Loucy (cell line): ENCODE data around the gene TLR8.

Experiments
- H2AFZ ChIP-seq: fragments of 200-600 bp; sonication (generic); 2 replicates; pipeline ENCODE4 v1.6.0; 2016; ENCODE audit warnings: antibody characterized with exemption, mild to moderate bottlenecking, low read length, moderate library complexity
- H3F3A ChIP-seq: fragments of 200-600 bp; 2 replicates; pipeline ENCODE4 v1.6.0; 2016; ENCODE audit warnings: antibody characterized with exemption, low read depth, mild to moderate bottlenecking
- H3K27me3 ChIP-seq: fragments of 200-600 bp; sonication (generic); 2 replicates; pipeline ENCODE4 v1.6.1; 2014; ENCODE audit warnings: low read length, mild to moderate bottlenecking; ENCODE audit not compliant: insufficient read depth, poor library complexity, severe bottlenecking
- H3K36me3 ChIP-seq: fragments of 200-600 bp; sonication (generic); 2 replicates; pipeline ENCODE4 v1.6.1; 2016; ENCODE audit warnings: low read length; ENCODE audit not compliant: insufficient read depth
- H3K4me1 ChIP-seq: fragments of 200-600 bp; sonication (generic); 2 replicates; pipeline ENCODE4 v1.5.1; 2014; ENCODE audit warnings: low read length, mild to moderate bottlenecking; ENCODE audit not compliant: insufficient read depth, poor library complexity, severe bottlenecking
- H3K4me2 ChIP-seq: fragments of 200-600 bp; sonication (generic); 2 replicates; pipeline ENCODE4 v1.6.0; 2014; ENCODE audit warnings: antibody characterized with exemption, low read length, low read depth, mild to moderate bottlenecking; ENCODE audit not compliant: poor library complexity, severe bottlenecking
- H3K4me3 ChIP-seq: fragments of 200-600 bp; sonication (generic); 2 replicates; pipeline ENCODE4 v1.5.1; 2014; ENCODE audit warnings: low read length, mild to moderate bottlenecking, mixed read lengths; ENCODE audit not compliant: poor library complexity, severe bottlenecking
- H3K79me2 ChIP-seq: fragments of 200-600 bp; sonication (generic); 2 replicates; pipeline ENCODE4 v1.6.1; 2014; ENCODE audit warnings: low read length; ENCODE audit not compliant: insufficient read depth
- H3K9ac ChIP-seq: fragments of 200-600 bp; sonication (generic); 2 replicates; pipeline ENCODE4 v1.6.0; 2014; ENCODE audit warnings: mild to moderate bottlenecking, low read depth, low read length, moderate library complexity; ENCODE audit not compliant: poor library complexity, severe bottlenecking
- H3K9me2 ChIP-seq: fragments of 200-600 bp; sonication (generic); replicated peaks from 2 replicates; pipeline ENCODE4 v1.6.1; 2016; ENCODE audit warnings: low read depth, low read length, mixed read lengths
- H3K9me3 ChIP-seq: fragments of 200-600 bp; sonication (generic); 2 replicates; pipeline ENCODE4 v1.6.1; 2014; ENCODE audit warnings: mild to moderate bottlenecking, antibody characterized with exemption, low read length, low read depth; ENCODE audit not compliant: insufficient read depth
- H4K20me1 ChIP-seq: fragments of 200-600 bp; sonication (generic); 2 replicates; pipeline ENCODE4 v1.6.0; 2014; ENCODE audit warnings: antibody characterized with exemption, low read length, mild to moderate bottlenecking; ENCODE audit not compliant: insufficient read depth, poor library complexity, severe bottlenecking
- CTCF ChIP-seq: fragments of 200-600 bp; sonication (generic); conservative IDR thresholded peaks from 2 replicates; pipeline ENCODE4 v1.5.1; 2014; ENCODE audit warnings: mild to moderate bottlenecking, antibody characterized with exemption, low read length
- EZH2phosphoT487 ChIP-seq: fragments of 200-600 bp; IDR thresholded peaks from 2 replicates; pipeline ENCODE4 v1.6.1; 2018; ENCODE audit warnings: antibody characterized with exemption, mild to moderate bottlenecking, moderate library complexity, borderline replicate concordance

The TLR8 gene

GRCh38 chrX:12872741-12873140 is 33.7 kb upstream of the TLR8 start:
- H3K9ac ChIP-seq: no peak overlapping the region
- no peak overlapping the region for H2AFZ ChIP-seq
- H3K4me2 ChIP-seq: no peak overlapping the region
- H3K27me3 ChIP-seq: no peaks in the 10 kb centered on the region
- no peaks in the 10 kb centered on the region for H3K9me2 ChIP-seq
- no peaks in the 10 kb centered on the region for H4K20me1 ChIP-seq
- H3K4me3 ChIP-seq: no peak overlapping the region
- H3K9me3 ChIP-seq: no peaks in the 10 kb centered on the region
- H3F3A ChIP-seq: no peaks in the 10 kb centered on the region
- no peaks in the 10 kb centered on the region for H3K4me1 ChIP-seq
- no peaks in the 10 kb centered on the region for H3K36me3 ChIP-seq
- TF ChIP-seq CTCF: no peak
- no peak for TF ChIP-seq EZH2phosphoT487
- H3K79me2 ChIP-seq: no peaks in the 10 kb centered on the region

DNA sequence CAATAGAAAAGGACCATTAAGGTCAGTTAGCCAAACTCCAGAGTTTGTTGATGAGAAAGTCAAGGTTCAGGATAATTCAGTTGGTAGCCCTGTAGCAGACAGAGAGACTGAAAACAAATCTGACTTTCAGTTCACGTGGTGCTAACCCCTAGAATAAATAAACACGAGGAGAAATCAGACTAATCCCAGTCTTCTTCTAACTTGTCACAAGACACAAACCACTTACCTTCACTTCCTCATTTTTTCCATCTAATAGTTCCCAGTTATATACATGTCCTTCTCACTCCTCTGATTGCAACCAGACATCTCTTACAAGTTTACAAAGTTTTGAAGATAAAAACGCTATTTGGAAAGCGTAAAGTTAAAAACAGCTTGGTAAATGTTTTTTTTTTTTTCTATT is 31.8 kb upstream of the TLR8 start:
- no peak for TF ChIP-seq CTCF
- H4K20me1 ChIP-seq: no peaks in the 10 kb centered on the region
- H3K9ac ChIP-seq: no peak overlapping the region
- H3K36me3 ChIP-seq: no peaks in the 10 kb centered on the region
- H3K9me3 ChIP-seq: no peaks in the 10 kb centered on the region
- no peaks in the 10 kb centered on the region for H3K27me3 ChIP-seq
- H3K4me2 ChIP-seq: no peak overlapping the region
- H3K79me2 ChIP-seq: no peaks in the 10 kb centered on the region
- H3K4me1 ChIP-seq: no peaks in the 10 kb centered on the region
- no peak overlapping the region for H3K4me3 ChIP-seq
- no peaks in the 10 kb centered on the region for H3F3A ChIP-seq
- no peak overlapping the region for H2AFZ ChIP-seq
- H3K9me2 ChIP-seq: no peaks in the 10 kb centered on the region

DNA sequence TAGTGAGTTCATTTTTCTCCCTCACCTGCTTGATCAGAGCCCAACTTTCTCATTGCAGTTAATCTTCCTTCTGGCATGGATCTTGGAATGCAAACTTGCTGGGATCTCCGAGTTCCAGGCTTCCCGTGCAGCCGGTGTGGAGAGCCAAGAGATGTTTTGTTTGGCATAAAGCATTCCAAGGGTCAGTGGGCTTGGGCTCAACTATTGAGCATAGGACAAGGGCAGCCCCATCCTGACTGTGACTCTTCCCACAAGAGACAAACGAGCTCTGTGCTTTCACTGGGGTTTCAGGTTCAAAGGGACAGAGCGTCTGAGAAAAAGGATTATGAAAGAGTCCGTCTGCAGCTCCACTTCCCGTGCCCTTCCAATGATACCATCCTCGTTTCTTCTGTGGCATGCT is 29.0 kb upstream of the TLR8 start:
- Histone ChIP-seq H3K9ac (no peak overlapping the region), H3K79me2 (no peaks in the 10 kb centered on the region), H4K20me1 (no peaks in the 10 kb centered on the region), H2AFZ (no peak overlapping the region), H3K4me3 (no peak overlapping the region), H3K4me2 (no peak overlapping the region), H3K9me2 (no peaks in the 10 kb centered on the region), H3K9me3 (no peaks in the 10 kb centered on the region), H3K4me1 (no peaks in the 10 kb centered on the region), H3K27me3 (no peaks in the 10 kb centered on the region), H3K36me3 (no peaks in the 10 kb centered on the region), H3F3A (no peaks in the 10 kb centered on the region)
- TF ChIP-seq CTCF (no peak), EZH2phosphoT487 (no peak)
